Measurements from ENCODE around the gene NUP35.

The NUP35 gene

GRCh38 chr2:183124222-183124956 lies at the start of gene NUP35:
TSS of gene NUP35 (plus strand) at chr2:183124443. CDS start at chr2:183124458, 15 bp downstream.
- peak; percentile 83 for DNase-seq

- DNase-seq, result no peak
Measured at GRCh38 chr2:183078163-183078463, 46.1 kb upstream of the NUP35 start.

GRCh38 chr2:183078464-183079138 lies 45.6 kb upstream of the NUP35 start, which contains the start of gene DUSP19:
TSS of gene DUSP19 (plus strand) at chr2:183078747. CDS start at chr2:183078934, 187 bp downstream.
- DNase-seq, result peak; percentile 67

- no peak for DNase-seq
Measured at GRCh38 chr2:183079139-183079775, 45.0 kb upstream of the NUP35 start.

GRCh38 chr2:183081911-183082310 lies 42.3 kb upstream of the NUP35 start:
- no peak for DNase-seq

GRCh38 chr2:183088061-183088460 lies 36.2 kb upstream of the NUP35 start:
- no peak for DNase-seq

GRCh38 chr2:183089192-183089851 lies 34.9 kb upstream of the NUP35 start:
- no peak for DNase-seq

- DNase-seq, result no peak
Measured at GRCh38 chr2:183091318-183091953, 32.8 kb upstream of the NUP35 start.

- DNase-seq, result no peak
Measured at GRCh38 chr2:183091954-183092345, 32.3 kb upstream of the NUP35 start.

- DNase-seq, result no peak
Measured at GRCh38 chr2:183093857-183094657, 30.2 kb upstream of the NUP35 start.

GRCh38 chr2:183105402-183106134 lies 18.7 kb upstream of the NUP35 start:
- no peak for DNase-seq

GRCh38 chr2:183112577-183112976 lies 11.7 kb upstream of the NUP35 start:
- no peak for DNase-seq

- no peak for DNase-seq
Measured at GRCh38 chr2:183113630-183114029, 10.6 kb upstream of the NUP35 start.

- no peak for DNase-seq
Measured at GRCh38 chr2:183117226-183117625, 7.0 kb upstream of the NUP35 start.

GRCh38 chr2:183123117-183123958 lies 905 bp upstream of the NUP35 start:
- DNase-seq, result no peak

- no peak for DNase-seq
Measured at GRCh38 chr2:183123959-183124221, 353 bp upstream of the NUP35 start.

GRCh38 chr2:183124957-183125255 lies 663 bp downstream of the NUP35 start:
- no peak for DNase-seq

GRCh38 chr2:183125659-183126341 lies 1.6 kb downstream of the NUP35 start:
- DNase-seq, result no peak

- no peak for DNase-seq
Measured at GRCh38 chr2:183126635-183127034, 2.4 kb downstream of the NUP35 start.

- DNase-seq, result no peak
Measured at GRCh38 chr2:183134016-183134415, 9.8 kb downstream of the NUP35 start.

Data from activated gamma-delta T cell treated with Interleukin-2 at 50 U/mL for 16 hours (primary cell).